PC-3 (cell line): ENCODE results near the gene FAM120B. TPM values are rescaled to one million over a fixed set of nuclear protein-coding genes. Genes with fewer than 3 reads are reported as not detected.

Source experiments
- ATAC-seq: fragments of 200-7000 bp; cut with Tn5 transposase; 2 replicates; pipeline ENCODE4 v1.9.1; 2020; ENCODE audit warnings: mild to moderate bottlenecking, moderate library complexity
- BruUV-seq: library from RNA; stranded (reverse); fragments of 400-500 nt; replicated peaks from 2 replicates; lab custom pipeline; 2021; lab: Mats Ljungman, UMichigan
- CTCF ChIA-PET: fragments of 300-600 bp; sonication (Branson Sonifier 250); formaldehyde crosslinking; loops from one replicate; lab custom pipeline; 2022; ENCODE audit warnings: antibody characterized with exemption; lab: Charles Lee
- POLR2A ChIA-PET: fragments of 300-600 bp; sonication (Branson Sonifier 250); formaldehyde crosslinking; loops from one replicate; lab custom pipeline; 2022; ENCODE audit warnings: antibody characterized with exemption; ENCODE audit not compliant: unreplicated experiment; lab: Charles Lee
- DNase-seq: peaks from one replicate; pipeline ENCODE4 v3.0.0-alpha.2; 2015
- H2AFZ ChIP-seq: fragments of 300-600 bp; sonication (generic); 2 replicates; pipeline ENCODE4 v1.6.0; 2016; ENCODE audit warnings: antibody characterized with exemption, low read length
- H3F3A ChIP-seq: fragments of 300-600 bp; sonication (generic); one replicate; pipeline ENCODE4 v1.6.0; 2017; ENCODE audit warnings: antibody characterized with exemption, low read length, control low read depth, mild to moderate bottlenecking; ENCODE audit not compliant: unreplicated experiment
- H3K27ac ChIP-seq: fragments of 300-600 bp; sonication (generic); 2 replicates; pipeline ENCODE4 v1.5.1; 2016; ENCODE audit warnings: mild to moderate bottlenecking, low read length
- H3K27me3 ChIP-seq: fragments of 300-600 bp; sonication (generic); 2 replicates; pipeline ENCODE4 v1.6.1; 2016; ENCODE audit warnings: low read length, mixed read lengths
- H3K36me3 ChIP-seq: fragments of 300-600 bp; sonication (generic); 2 replicates; pipeline ENCODE4 v1.6.1; 2016; ENCODE audit warnings: low read depth, mixed run types, low read length, mixed read lengths
- H3K4me1 ChIP-seq: fragments of 300-600 bp; sonication (generic); 2 replicates; pipeline ENCODE4 v1.5.1; 2016; ENCODE audit warnings: low read length; ENCODE audit not compliant: insufficient read depth
- H3K4me2 ChIP-seq: fragments of 300-600 bp; sonication (generic); 2 replicates; pipeline ENCODE4 v1.6.0; 2016; ENCODE audit warnings: low read length
- H3K4me3 ChIP-seq: fragments of 300-600 bp; sonication (generic); 2 replicates; pipeline ENCODE4 v1.5.1; 2016; ENCODE audit warnings: mild to moderate bottlenecking, low read length, mixed read lengths
- H3K79me2 ChIP-seq: fragments of 300-600 bp; sonication (generic); 2 replicates; pipeline ENCODE4 v1.6.1; 2017; ENCODE audit warnings: low read length, mixed read lengths
- H3K9ac ChIP-seq: fragments of 300-600 bp; sonication (generic); 2 replicates; pipeline ENCODE4 v1.6.0; 2016; ENCODE audit warnings: mild to moderate bottlenecking, low read length
- H3K9me2 ChIP-seq: fragments of 300-600 bp; sonication (generic); replicated peaks from 2 replicates; pipeline ENCODE4 v1.6.1; 2016; ENCODE audit warnings: mixed run types, low read length, mixed read lengths
- H3K9me3 ChIP-seq: fragments of 300-600 bp; sonication (generic); 2 replicates; pipeline ENCODE4 v1.6.1; 2016; ENCODE audit warnings: low read length, mixed read lengths
- H4K20me1 ChIP-seq: fragments of 300-600 bp; sonication (generic); 2 replicates; pipeline ENCODE4 v1.6.1; 2016; ENCODE audit warnings: low read length, mixed read lengths
- CTCF ChIP-seq: fragments of 300-600 bp; sonication (generic); conservative IDR thresholded peaks from 2 replicates; pipeline ENCODE4 v1.5.1; 2017; ENCODE audit warnings: antibody characterized with exemption, low read depth, mild to moderate bottlenecking, low read length
- EZH2 ChIP-seq: fragments of 300-600 bp; sonication (generic); IDR thresholded peaks from one replicate; pipeline ENCODE4 v1.6.1; 2017; ENCODE audit warnings: antibody characterized with exemption, mild to moderate bottlenecking, low read length; ENCODE audit not compliant: unreplicated experiment
- EZH2phosphoT487 ChIP-seq: fragments of 300-600 bp; sonication (generic); IDR thresholded peaks from 2 replicates; pipeline ENCODE4 v1.6.1; 2018; ENCODE audit warnings: mild to moderate bottlenecking, antibody characterized with exemption, low read length, borderline replicate concordance
- intact Hi-C: fragments of 100-400 bp; cut with micrococcal nuclease; formaldehyde crosslinking; loops from 2 replicates; pipeline ENCODE4 v1.9.0; 2023
- total RNA-seq: library from RNA; depleted of rRNA; stranded (reverse); fragments of >200 nt; gene quantifications from 2 replicates; pipeline ENCODE4 v1.2.3, GENCODE V29; 2014

Gene FAM120B
- total RNA-seq, 1 experiment from 2014 or later = 8.7 TPM

- H3K4me3 ChIP-seq = peak overlapping the region; percentile 68
- no peaks in the 10 kb centered on the region for H3K36me3 ChIP-seq
- no peaks in the 10 kb centered on the region for H3K79me2 ChIP-seq
- H3K9ac ChIP-seq = no peak overlapping the region
- H3K4me2 ChIP-seq = peak overlapping the region; percentile 83
- ATAC-seq = no peak
- no peaks in the 10 kb centered on the region for H3F3A ChIP-seq
- BruUV-seq = no TSS peak
- no peak overlapping the region for H3K27ac ChIP-seq
- POLR2A ChIA-PET = no interaction called here
- DNase-seq = no peak
- TF ChIP-seq CTCF (no peak), EZH2phosphoT487 (no peak), EZH2 (no peak)
- no peaks in the 10 kb centered on the region for H3K9me2 ChIP-seq
- CTCF ChIA-PET = no interaction called here
- no peaks in the 10 kb centered on the region for H4K20me1 ChIP-seq
- H2AFZ ChIP-seq = peak overlapping the region; percentile 80
- peaks cover 42% of the 10 kb centered on the region for H3K27me3 ChIP-seq
- intact Hi-C loops = loop anchor here (5.0 kb wide), 1 partner anchor 503 kb away; no protein-coding TSS in a partner anchor
- H3K4me1 ChIP-seq = peaks cover 10% of the 10 kb centered on the region
- no peaks in the 10 kb centered on the region for H3K9me3 ChIP-seq
Observed at GRCh38 chr6:170294813-170295509, 11.6 kb upstream of the FAM120B start.

- Histone ChIP-seq H3K36me3 (no peaks in the 10 kb centered on the region), H3K9me3 (no peaks in the 10 kb centered on the region), H3K9me2 (no peaks in the 10 kb centered on the region), H3K4me3 (peak overlapping the region; percentile 68), H3K4me2 (peak overlapping the region; percentile 83), H3K79me2 (no peaks in the 10 kb centered on the region), H2AFZ (peak overlapping the region; percentile 80), H3F3A (no peaks in the 10 kb centered on the region), H3K9ac (no peak overlapping the region), H3K27me3 (peaks cover 37% of the 10 kb centered on the region), H3K27ac (no peak overlapping the region), H3K4me1 (peaks cover 10% of the 10 kb centered on the region), H4K20me1 (no peaks in the 10 kb centered on the region)
- TF ChIP-seq EZH2phosphoT487 (peak; percentile 52; the same call in 1 of the 2 replicates), CTCF (no peak)
- intact Hi-C loops = no loop called here
- ChIA-PET POLR2A (no interaction called here), CTCF (no interaction called here)
- ATAC-seq (peak; percentile 39), DNase-seq (peak; percentile 32)
- no TSS peak for BruUV-seq
Observed at GRCh38 chr6:170295510-170296422, 10.8 kb upstream of the FAM120B start.
